ENCODE measurements around the gene STARD7. TPM values are rescaled to one million over a fixed set of nuclear protein-coding genes. Genes with fewer than 3 reads are reported as not detected.

STARD7 gene
- total RNA-seq, 1 donor from 2014 or later, result 158 TPM

DNA sequence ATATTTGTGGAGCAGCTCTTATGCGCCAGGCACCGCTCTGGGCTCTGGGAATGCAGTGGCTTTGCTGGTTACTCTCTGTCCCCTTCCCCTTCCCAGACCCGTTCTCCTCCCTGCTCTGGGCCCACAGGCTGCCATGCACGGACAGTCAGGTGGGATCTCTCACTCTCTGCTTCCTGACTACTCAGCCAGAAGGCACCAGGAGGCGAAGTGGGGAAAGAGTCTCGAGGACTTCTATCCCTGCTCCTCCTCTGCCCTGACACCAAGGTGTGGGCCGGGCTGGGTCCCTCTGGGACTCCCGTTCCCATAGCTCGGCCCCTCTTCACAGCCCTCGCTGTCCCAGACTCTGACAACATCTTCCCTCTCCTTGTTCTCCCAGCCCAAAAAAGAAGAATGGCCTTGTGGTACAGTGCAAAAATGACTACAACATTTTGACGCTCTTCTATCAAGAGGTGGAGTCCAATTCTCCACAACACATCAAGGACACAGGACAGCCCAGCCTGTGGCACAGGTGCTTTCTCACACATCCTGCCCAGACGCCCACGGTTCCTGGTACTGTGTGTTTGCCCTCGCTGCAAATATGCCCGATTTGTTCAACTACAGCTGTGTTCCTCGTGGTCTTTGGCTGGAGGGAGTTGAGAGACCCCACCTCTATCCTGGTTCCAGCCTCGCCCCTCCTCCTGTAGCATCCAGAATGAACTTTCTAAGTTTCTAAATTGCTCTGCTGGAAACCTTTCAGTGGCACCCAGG, 49.4 kb downstream of the STARD7 start:
- ChIA-PET CTCF (interaction anchor here (1.6 to 3.9 kb wide), 2 partner anchors 13 to 15 kb away, joined by 15 to 21 read pairs; partner anchors contain the start of gene DUSP2), POLR2A (interaction anchor here (1.7 to 6.6 kb wide), 4 partner anchors 14 to 49 kb away, joined by 5 to 210 read pairs (median 22); partner anchors contain the start of genes ASTL, DUSP2 and STARD7)
- intact Hi-C loops (cut with micrococcal nuclease), result no loop called here
- ATAC-seq (ENCODE audit: low read depth) (no peak), DNase-seq (no peak)
- Mint-ChIP-seq H3K4me3 (peak overlapping the region; percentile 11), H3K27ac (peak overlapping the region; percentile 70), H3K36me3 (ENCODE audit: low read depth) (no peaks in the 10 kb centered on the region), H3K27me3 (no peaks in the 10 kb centered on the region), H3K4me1 (peaks cover 81% of the 10 kb centered on the region), H3K9me3 (no peaks in the 10 kb centered on the region)
- TF ChIP-seq CTCF (IDR thresholded peaks at IDR 0.05), result no peak

- no peaks in the 10 kb centered on the region for H3K9me3 Mint-ChIP-seq
- ChIA-PET CTCF (interaction anchor here (1.6 to 3.9 kb wide), 2 partner anchors 12 to 16 kb away, joined by 15 to 21 read pairs; partner anchors contain the start of gene DUSP2), POLR2A (interaction anchor here (1.7 to 6.6 kb wide), 4 partner anchors 13 to 50 kb away, joined by 5 to 210 read pairs (median 22); partner anchors contain the start of genes ASTL, DUSP2 and STARD7)
- no peaks in the 10 kb centered on the region for H3K27me3 Mint-ChIP-seq
- TF ChIP-seq CTCF (IDR thresholded peaks at IDR 0.05), result no peak
- intact Hi-C loops (cut with micrococcal nuclease), result no loop called here
- ATAC-seq (ENCODE audit: low read depth), result no peak
- H3K4me1 Mint-ChIP-seq, result peaks cover 75% of the 10 kb centered on the region
- no peak for DNase-seq
- peak overlapping the region; percentile 19 for H3K4me3 Mint-ChIP-seq
- H3K27ac Mint-ChIP-seq, result peak overlapping the region; percentile 85
- H3K36me3 Mint-ChIP-seq (ENCODE audit: low read depth), result no peaks in the 10 kb centered on the region
Observed at GRCh38 chr2:96158554-96158940, 50.1 kb downstream of the STARD7 start.

DNA sequence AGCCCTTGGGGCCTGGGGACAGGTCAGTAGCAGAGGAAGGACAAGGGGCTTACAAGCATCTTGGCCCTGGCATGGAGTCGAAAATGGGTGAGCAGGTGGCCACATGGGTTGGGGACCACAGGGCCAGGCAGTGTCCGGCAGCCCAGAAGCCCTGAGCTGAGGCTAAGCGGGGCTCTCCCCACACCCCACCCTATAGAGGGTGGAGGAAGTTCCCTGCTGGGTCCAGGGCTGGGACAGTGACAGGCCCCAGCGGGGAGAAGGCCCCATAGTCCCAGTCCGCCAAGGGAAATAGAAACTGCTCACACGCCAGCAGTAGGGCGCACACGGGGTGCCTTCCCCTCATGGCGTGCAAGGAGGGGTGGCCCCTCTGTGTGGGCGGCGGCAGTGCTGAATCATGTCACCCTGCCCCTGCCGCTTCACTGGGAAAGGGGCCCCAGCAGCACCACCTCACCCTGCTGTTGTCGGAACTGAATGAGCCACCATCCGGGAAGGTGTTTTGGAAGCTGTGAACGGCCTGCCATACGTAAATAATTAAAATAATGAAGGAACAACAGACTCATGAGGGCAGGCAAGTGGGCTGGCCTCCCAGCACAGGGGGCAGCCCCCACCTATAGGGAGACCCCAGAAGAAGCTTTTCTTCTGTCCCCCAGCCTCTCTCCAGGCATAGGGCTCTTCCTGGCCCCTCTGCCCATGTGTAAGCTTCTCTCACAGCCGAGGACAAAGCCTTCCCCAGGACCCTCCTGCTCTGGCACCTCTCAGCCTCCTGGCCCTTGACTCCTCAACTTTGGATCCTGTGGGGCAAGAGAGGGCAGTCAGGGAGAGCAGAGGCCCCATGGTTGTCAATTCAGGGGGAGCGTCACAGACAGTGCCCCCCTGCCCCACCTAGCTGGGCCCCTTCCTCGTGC, 50.7 kb downstream of the STARD7 start:
- DNase-seq, result peak; percentile 62
- Mint-ChIP-seq H3K4me3 (peak overlapping the region; percentile 69), H3K4me1 (peaks cover 70% of the 10 kb centered on the region), H3K27ac (peak overlapping the region; percentile 85), H3K36me3 (ENCODE audit: low read depth) (no peaks in the 10 kb centered on the region), H3K9me3 (no peaks in the 10 kb centered on the region), H3K27me3 (no peaks in the 10 kb centered on the region)
- TF ChIP-seq CTCF (IDR thresholded peaks at IDR 0.05), result no peak
- intact Hi-C loops (cut with micrococcal nuclease), result loop anchor here (1.0 kb wide), 2 partner anchors 10 to 16 kb away; no protein-coding TSS in a partner anchor
- ATAC-seq (ENCODE audit: low read depth), result peak; percentile 61
- CTCF ChIA-PET, result interaction anchor here (1.3 to 3.9 kb wide), 5 partner anchors 11 to 20 kb away, joined by 3 to 21 read pairs (median 15); partner anchors contain the start of genes ASTL and DUSP2
- POLR2A ChIA-PET, result interaction anchor here (0.6 to 6.6 kb wide), 6 partner anchors 12 to 369 kb away, joined by 5 to 210 read pairs (median 13); partner anchors contain the start of genes ASTL, DUSP2 and STARD7

DNA sequence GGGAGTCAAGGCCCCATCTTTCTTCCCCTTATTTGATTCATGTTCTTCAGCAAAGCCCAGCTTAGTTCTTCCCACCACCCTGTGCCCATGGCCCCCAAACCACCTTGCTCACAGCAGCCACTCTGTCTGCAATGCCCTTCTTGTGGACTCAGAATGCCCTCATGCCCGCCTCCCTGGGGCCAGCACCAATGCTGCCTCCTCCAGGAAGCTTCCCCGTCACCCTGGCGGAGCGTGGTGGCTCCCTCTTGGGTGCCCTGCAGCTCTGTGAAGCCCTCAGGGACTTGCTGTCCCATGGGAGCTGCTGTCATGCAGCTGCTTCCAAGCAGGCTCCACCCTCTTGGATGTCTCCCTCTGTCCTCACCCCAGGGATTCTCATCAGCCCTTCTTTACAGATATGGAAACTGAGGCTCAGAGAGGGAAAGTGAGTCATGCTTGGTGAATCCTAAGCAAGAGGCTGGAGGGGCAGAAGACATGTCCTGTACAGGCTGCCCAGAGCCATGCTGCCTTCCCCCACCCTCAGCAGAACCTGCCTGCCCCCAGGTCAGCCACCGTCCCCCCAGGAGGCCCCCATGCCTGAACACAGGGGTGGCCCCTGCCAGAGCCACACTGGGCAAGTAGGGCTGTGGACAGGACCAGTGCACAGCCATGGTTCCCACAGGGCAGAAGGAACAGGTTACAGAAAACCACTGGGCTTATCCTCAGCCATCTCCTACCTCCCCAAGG, 51.5 kb downstream of the STARD7 start:
- Mint-ChIP-seq H3K27ac (peak overlapping the region; percentile 85), H3K9me3 (no peaks in the 10 kb centered on the region), H3K4me3 (peak overlapping the region; percentile 69), H3K4me1 (peaks cover 67% of the 10 kb centered on the region), H3K27me3 (no peaks in the 10 kb centered on the region), H3K36me3 (ENCODE audit: low read depth) (no peaks in the 10 kb centered on the region)
- ChIA-PET CTCF (interaction anchor here (0.7 to 3.9 kb wide), 5 partner anchors 11 to 43 kb away, joined by 3 to 21 read pairs (median 10); partner anchors contain the start of genes ASTL and DUSP2), POLR2A (interaction anchor here (1.2 to 6.6 kb wide), 4 partner anchors 11 to 51 kb away, joined by 9 to 210 read pairs (median 22); partner anchors contain the start of genes ASTL, DUSP2 and STARD7)
- no peak for TF ChIP-seq CTCF (IDR thresholded peaks at IDR 0.05)
- intact Hi-C loops (cut with micrococcal nuclease), result loop anchor here (1.0 kb wide), 2 partner anchors 9 to 17 kb away; no protein-coding TSS in a partner anchor
- peak; percentile 83 for ATAC-seq (ENCODE audit: low read depth)
- peak; percentile 72 for DNase-seq

Measured in activated B cell treated with CpG ODN at 0.5 μM for 24 hours (primary cell).